ENCODE data around the gene AGPAT4. TPM values are rescaled to one million over a fixed set of nuclear protein-coding genes. Genes with fewer than 3 reads are reported as not detected.

The AGPAT4 gene
- total and polyA plus RNA-seq, 4 donors, result 3.7 to 32.8 (median 9.7) TPM

- Histone ChIP-seq H3K27me3 (ENCODE audit: control insufficient read depth in 3 of 3, insufficient read depth in 3 of 3, low read length in 2 of 3) (no peaks in the 10 kb centered on the region), H3K9me3 (ENCODE audit: control insufficient read depth in 4 of 4, insufficient read depth in 3 of 4, low read length in 3 of 4) (no peaks in the 10 kb centered on the region), H3K36me3 (ENCODE audit: control insufficient read depth in 4 of 4, insufficient read depth in 4 of 4, low read length in 4 of 4) (no peaks in the 10 kb centered on the region), H3K27ac (ENCODE audit: low read depth in 1 of 2, low read length in 1 of 2) (no peak overlapping the region), H3K4me3 (no peak overlapping the region), H3K4me1 (ENCODE audit: control insufficient read depth in 5 of 5, insufficient read depth in 5 of 5, low read length in 5 of 5) (peaks cover 0 to 19% (median 0%) of the 10 kb centered on the region in 5 donors), H3K9ac (ENCODE audit: insufficient read depth in 1 of 2, low read length in 2 of 2) (peak overlapping the region; percentile 3 to 83)
- no peak for ATAC-seq (ENCODE audit: insufficient read depth, low FRiP score)
- no peak for TF ChIP-seq CTCF (IDR thresholded peaks at IDR 0.05; ENCODE audit: control extremely low read depth, extremely low read depth)
- WGBS, 2 donors, result 41 to 54% methylated on average over 11 of the region's 11 CpGs
- DNase-seq, result peak; percentile 45 to 72 (median 60)
Measured at GRCh38 chr6:161272635-161273273, 1.1 kb downstream of the AGPAT4 start.

GRCh38 chr6:161271343-161272030 is 2.4 kb downstream of the AGPAT4 start:
- no peak for TF ChIP-seq CTCF (IDR thresholded peaks at IDR 0.05; ENCODE audit: control extremely low read depth, extremely low read depth)
- Histone ChIP-seq H3K36me3 (ENCODE audit: control insufficient read depth in 4 of 4, insufficient read depth in 4 of 4, low read length in 4 of 4) (no peaks in the 10 kb centered on the region), H3K4me3 (no peak overlapping the region), H3K27ac (ENCODE audit: low read depth in 1 of 2, low read length in 1 of 2) (no peak overlapping the region), H3K9ac (ENCODE audit: insufficient read depth in 1 of 2, low read length in 2 of 2) (no peak overlapping the region), H3K4me1 (ENCODE audit: control insufficient read depth in 5 of 5, insufficient read depth in 5 of 5, low read length in 5 of 5) (peaks cover 0 to 19% (median 0%) of the 10 kb centered on the region in 5 donors), H3K27me3 (ENCODE audit: control insufficient read depth in 3 of 3, insufficient read depth in 3 of 3, low read length in 2 of 3) (no peaks in the 10 kb centered on the region), H3K9me3 (ENCODE audit: control insufficient read depth in 4 of 4, insufficient read depth in 3 of 4, low read length in 3 of 4) (no peaks in the 10 kb centered on the region)
- WGBS, 2 donors, result 85 to 91% methylated on average over 8 of the region's 8 CpGs
- ATAC-seq (ENCODE audit: insufficient read depth, low FRiP score) (no peak), DNase-seq (no peak)

GRCh38 chr6:161270116-161270515 is 3.7 kb downstream of the AGPAT4 start:
- no peak for DNase-seq
- no peak for ATAC-seq (ENCODE audit: insufficient read depth, low FRiP score)

More at GRCh38 chr6:161270116-161270515, 3.7 kb downstream of the AGPAT4 start:
- WGBS, 2 donors, result 55 to 77% methylated on average over 5 of the region's 5 CpGs
- Histone ChIP-seq H3K27me3 (ENCODE audit: control insufficient read depth in 3 of 3, insufficient read depth in 3 of 3, low read length in 2 of 3) (no peaks in the 10 kb centered on the region), H3K4me3 (no peak overlapping the region), H3K27ac (ENCODE audit: low read depth in 1 of 2, low read length in 1 of 2) (no peak overlapping the region), H3K4me1 (ENCODE audit: control insufficient read depth in 5 of 5, insufficient read depth in 5 of 5, low read length in 5 of 5) (peaks cover 0 to 19% (median 0%) of the 10 kb centered on the region in 5 donors), H3K36me3 (ENCODE audit: control insufficient read depth in 4 of 4, insufficient read depth in 4 of 4, low read length in 4 of 4) (peaks cover 0 to 2% (median 0%) of the 10 kb centered on the region in 4 donors), H3K9me3 (ENCODE audit: control insufficient read depth in 4 of 4, insufficient read depth in 3 of 4, low read length in 3 of 4) (no peaks in the 10 kb centered on the region), H3K9ac (ENCODE audit: insufficient read depth in 1 of 2, low read length in 2 of 2) (no peak overlapping the region)
- TF ChIP-seq CTCF (IDR thresholded peaks at IDR 0.05; ENCODE audit: control extremely low read depth, extremely low read depth), result no peak

Measured in lung (tissue), 12 donors.